PFSK-1 (cell line): ENCODE measurements around the gene MIEF1.

ENCODE experiments used
- REST ChIP-seq, 2 experiments: IDR thresholded peaks; 2 replicates each; pipeline versions ENCODE4 v1.6.1 to v1.8.0; 2011 to 2012; ENCODE audit warnings: low read depth in 2 of 2, low read length in 2 of 2, control low read depth in 1 of 2, inconsistent platforms in 1 of 2, mild to moderate bottlenecking in 1 of 2, moderate library complexity in 1 of 2; ENCODE audit not compliant: insufficient read depth in 1 of 2
- TAF1 ChIP-seq: IDR thresholded peaks from 2 replicates; pipeline ENCODE4 v1.6.1; 2012; ENCODE audit warnings: low read length, control low read depth, borderline replicate concordance; ENCODE audit not compliant: insufficient read depth

- TF ChIP-seq REST (IDR thresholded peaks at IDR 0.05; ENCODE audit: insufficient read depth in 1 of 2, low read depth in 2 of 2, low read length in 2 of 2) (no peak), TAF1 (no peak)
These were observed 11.0 kb upstream of the MIEF1 start for GRCh38 chr22:39490966-39491680.
